TTC549 (cell line): Measurements from ENCODE around the gene UCP3.

Source experiments
- FAIRE-seq: peaks from 2 replicates; lab custom pipeline; 2012; peaks lifted over from hg19 to GRCh38; lab: Jason Lieb, UNC

The UCP3 gene

DNA sequence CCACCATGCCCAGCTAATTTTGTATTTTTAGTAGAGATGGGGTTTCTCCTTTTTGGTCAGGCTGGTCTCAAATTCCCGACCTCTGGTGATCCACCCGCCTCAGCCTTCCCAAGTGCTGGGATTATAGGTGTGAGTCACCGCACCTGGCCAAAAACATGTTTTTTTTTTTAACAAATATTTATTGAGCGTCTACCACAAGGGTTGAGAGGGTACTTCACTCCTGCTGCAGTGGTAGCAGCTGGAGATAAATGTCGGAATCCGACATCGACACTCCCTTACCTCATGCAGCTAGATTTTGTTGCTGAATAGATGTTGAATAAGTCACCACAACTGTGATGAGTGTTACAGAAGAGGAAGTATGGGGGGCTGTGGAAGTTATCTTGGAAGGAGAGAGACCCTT lies 57.1 kb downstream of the UCP3 start:
- no peak for FAIRE-seq

GRCh38 chr11:73950869-73951710 lies 57.8 kb downstream of the UCP3 start, which contains the start of gene DNAJB13:
Gene DNAJB13 (plus strand): TSS chr11:73951026. CDS start chr11:73951070, 44 bp downstream.
- FAIRE-seq = no peak
